Activated gamma-delta T cell (primary cell): ENCODE measurements around the gene KCNJ15.
"Not testable (repeated sequence)": the region's sequence is repeated elsewhere in the genome, so short reads cannot be mapped to it uniquely, and the experiment has no call there.

Source experiments
- DNase-seq: peaks from one replicate; lab custom pipeline; 2025; lab: John Stamatoyannopoulos, UW
- total RNA-seq, 2 donors: gene quantifications; one replicate each; lab custom pipeline; 2026; lab: John Stamatoyannopoulos, UW

Gene KCNJ15
- total RNA-seq, result 0.09 to 0.15 reads per million in 2 donors

DNA sequence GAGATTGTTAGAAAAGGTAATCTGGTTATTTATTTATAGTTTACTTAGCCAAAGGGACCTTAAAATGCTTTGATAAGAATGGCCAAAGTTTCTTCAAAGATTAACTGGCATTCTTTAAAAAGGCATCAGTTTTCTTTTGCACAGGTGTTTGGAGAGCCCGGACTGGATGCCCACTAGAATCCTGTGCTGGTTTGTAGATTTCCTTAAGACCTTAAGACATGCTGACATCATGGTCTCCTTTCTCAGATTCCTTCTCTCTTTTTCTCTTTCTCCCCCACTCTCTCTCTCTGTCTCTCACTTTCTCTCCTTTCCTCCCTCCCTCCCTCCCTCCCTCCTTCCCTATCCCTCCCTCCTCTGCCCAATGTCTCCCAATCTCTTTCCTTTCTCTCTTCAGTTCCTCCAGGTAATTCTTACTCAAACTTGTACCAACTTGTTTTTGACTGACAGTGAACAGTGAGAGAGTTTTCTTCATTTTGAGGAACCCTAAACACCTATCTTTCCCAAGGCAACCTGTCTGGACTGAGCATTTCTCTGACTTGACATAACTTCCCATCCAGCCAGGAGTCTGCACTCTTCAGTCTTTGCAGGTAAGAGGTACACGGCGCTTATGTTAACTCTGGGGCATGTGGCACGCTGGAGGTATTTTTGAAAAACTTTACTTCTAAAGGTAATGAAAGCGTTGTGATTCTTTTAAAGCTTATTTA lies at the start of gene KCNJ15:
Gene KCNJ15, plus strand, starts transcription at position 393 of the 704 bp plus-strand sequence. CDS start 42,271 bp downstream, outside the sequence.
- DNase-seq, result no peak

DNA sequence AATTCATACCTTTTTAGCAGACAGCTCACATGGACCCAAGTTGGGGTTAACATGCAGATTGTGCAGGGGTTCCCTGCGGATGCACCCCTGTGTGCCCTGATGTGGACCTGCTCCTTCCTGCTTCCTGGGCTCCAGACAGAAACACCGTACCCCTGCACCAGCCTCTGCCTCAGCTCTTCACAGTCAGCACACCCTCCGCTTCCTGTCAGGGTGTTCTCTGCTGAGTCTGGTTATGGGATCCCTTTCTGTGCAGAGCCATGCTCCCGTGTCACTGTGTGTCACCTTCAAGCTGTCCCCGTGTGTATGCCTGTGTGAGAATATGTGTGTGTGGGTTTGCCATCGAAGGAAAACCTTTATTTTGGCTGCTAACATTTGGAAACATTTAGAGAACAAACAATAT lies 48.7 kb upstream of the KCNJ15 start:
- DNase-seq, result no peak

- DNase-seq, result no peak
These were observed 45.5 kb upstream of the KCNJ15 start for GRCh38 chr21:38211321-38211720.

- no peak for DNase-seq
These were observed 44.1 kb upstream of the KCNJ15 start for GRCh38 chr21:38212706-38213105.

DNA sequence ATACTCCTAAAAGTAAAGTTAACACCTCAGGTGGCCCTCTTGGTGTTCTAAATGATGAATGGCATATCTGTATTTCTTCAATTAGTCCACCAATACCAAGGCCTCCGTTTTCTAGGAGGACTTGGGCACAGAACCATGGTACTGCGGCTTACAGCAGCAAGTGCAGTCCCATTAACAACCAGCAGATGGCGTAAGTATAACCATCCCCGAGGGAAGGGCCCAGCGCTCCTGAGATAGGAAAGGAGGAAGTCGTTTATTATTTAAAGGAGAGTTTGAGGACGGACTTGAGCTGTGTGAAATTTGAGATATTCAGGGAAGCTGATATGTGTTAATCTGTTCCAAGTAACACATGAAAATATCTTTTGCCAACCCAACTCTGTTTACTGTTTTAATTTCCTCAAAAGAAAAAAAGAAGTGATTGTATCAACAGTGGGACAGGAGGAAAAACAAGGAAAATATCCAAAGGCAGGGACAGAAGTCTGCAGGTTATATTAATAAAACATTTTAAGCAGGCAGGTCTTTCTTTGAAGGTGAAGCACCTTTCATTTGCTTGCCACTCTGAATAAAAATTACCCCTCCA lies 37.7 kb upstream of the KCNJ15 start:
- DNase-seq, result no peak

- DNase-seq, result no peak
These were observed 36.5 kb upstream of the KCNJ15 start for GRCh38 chr21:38220270-38220737.

DNA sequence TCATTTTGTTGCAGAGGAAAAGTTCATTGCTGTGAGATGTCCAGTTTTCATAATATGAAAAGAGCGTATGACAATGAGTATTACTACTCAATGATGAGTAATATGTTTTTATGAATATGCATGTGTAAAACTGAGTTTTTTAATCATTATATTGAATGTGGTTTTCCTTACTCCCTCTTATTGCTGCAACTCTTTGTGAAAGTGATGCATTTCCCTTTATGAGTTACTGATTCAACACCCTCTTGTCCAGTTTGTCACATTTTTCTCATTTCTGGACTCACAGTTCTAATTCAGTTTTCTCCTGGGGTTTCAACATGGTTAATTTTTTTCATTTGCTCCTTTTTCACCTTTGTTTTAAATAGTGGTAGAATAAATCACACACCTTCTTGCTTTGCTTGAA lies 35.2 kb upstream of the KCNJ15 start:
- no peak for DNase-seq

DNA sequence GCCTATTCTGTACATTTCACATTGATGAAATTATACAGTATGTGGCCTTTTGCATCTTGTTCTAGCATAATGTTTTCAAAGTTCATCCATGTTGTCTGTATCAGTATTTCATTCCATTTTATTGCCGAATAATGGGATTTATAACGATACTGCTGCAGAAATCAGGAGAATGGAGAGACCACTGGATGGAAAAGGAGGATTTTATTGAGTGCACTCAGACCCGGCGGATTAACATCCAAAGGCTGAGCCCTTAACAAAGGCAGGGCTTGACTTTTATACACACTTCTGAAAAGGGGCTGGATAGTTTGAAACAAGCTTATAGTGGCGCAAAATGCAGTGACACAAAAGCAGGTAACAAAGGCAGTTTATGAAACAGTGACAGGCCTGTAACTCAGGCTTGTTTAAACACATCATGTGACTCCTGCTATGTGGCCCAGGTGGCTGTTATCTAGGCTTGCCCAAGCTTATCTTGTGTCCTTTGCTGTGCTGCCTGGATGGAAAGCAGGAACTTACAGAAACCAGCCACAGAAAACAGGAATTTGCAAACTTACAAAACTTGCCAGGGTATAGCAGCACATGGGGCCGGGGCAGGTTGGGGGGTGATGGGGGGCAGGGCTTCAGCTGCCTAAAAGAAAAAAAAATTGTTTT lies 32.8 kb upstream of the KCNJ15 start:
- DNase-seq, result no peak

DNA sequence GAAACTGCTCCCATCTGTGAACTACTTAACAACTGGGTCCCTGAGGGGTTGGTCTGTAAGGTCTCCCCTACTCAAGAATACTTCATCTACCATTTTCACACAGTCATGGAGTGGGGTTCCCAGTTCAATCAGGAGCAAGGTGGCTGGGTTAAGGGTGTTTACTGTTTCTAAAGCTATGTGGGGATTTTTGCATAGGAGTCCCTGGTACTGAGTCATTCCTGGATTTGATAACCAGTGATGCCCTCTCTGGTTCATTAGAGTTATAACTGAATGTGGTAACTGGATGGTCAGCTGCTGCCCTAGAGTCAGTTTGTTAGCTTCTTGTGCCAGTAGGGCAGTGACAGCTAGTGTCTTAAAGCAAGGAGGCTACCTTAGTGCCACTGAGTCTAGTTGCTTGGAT lies 29.4 kb upstream of the KCNJ15 start:
- DNase-seq, result no peak

DNA sequence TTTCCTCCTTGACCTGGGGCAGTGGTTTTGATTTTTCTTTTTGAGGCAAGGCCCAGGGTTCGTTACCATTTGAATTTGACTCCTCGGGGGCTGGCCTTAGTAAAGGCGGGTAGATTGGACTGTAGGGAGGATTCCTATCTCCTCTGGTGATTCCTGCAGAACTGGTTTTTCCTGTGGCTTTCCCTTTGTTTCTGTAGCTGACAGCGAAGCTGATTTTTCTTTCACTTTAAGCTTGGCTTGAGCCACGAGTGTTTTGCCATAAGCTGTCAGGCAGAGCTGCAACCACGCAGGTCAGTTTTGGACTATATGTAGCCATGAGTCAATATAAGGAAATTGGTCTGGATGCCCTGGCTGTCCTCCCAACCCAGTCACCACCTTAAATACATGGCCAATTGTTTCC lies 28.7 kb upstream of the KCNJ15 start:
- no peak for DNase-seq

DNA sequence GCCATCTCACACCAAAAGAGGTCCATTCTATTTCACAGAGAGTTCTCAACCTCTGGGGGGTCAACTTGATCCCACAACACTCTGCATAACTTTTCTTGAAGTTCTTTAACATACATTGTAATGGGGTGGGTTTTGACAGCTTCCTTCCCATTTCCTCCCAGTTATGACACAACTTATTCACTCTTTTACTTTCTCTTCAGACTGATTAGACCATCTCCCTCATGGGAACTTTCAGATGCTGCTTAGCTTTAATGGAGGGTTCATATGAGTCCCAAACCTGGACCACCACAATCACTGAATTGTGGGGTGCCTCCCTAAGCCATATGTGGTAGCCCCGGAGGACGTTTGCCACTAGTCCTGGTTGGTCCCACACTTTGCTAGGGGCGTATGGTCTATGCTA lies 28.3 kb upstream of the KCNJ15 start:
- DNase-seq, result no peak

GRCh38 chr21:38229260-38229877 lies 27.4 kb upstream of the KCNJ15 start:
- DNase-seq, result no peak

GRCh38 chr21:38234395-38235142 lies 22.2 kb upstream of the KCNJ15 start:
- DNase-seq, result no peak

- not testable (repeated sequence) for DNase-seq
These were observed 21.5 kb upstream of the KCNJ15 start for GRCh38 chr21:38235251-38235650.

DNA sequence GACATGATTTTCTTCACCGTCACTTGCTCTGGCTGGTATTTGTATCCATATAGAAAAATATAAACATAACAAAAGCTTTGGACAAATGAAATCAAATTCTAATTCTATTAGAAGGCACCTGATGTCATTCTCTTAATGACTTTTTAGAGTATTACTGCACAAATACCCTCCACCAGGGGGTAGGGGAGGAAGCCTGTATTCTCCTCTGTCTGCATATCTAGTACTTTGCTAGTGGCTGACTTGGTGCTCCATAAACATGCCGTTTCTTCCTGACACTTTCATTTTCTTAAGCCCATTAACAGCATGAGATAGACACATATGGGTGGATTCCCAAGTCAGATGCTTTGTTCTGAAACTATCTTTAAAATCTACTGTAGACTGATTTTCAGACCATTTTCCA lies 20.6 kb upstream of the KCNJ15 start:
- DNase-seq, result no peak

- no peak for DNase-seq
These were observed 17.1 kb upstream of the KCNJ15 start for GRCh38 chr21:38239672-38240071.

GRCh38 chr21:38240129-38240528 lies 16.7 kb upstream of the KCNJ15 start:
- no peak for DNase-seq

GRCh38 chr21:38241029-38241740 lies 15.6 kb upstream of the KCNJ15 start:
- no peak for DNase-seq

DNA sequence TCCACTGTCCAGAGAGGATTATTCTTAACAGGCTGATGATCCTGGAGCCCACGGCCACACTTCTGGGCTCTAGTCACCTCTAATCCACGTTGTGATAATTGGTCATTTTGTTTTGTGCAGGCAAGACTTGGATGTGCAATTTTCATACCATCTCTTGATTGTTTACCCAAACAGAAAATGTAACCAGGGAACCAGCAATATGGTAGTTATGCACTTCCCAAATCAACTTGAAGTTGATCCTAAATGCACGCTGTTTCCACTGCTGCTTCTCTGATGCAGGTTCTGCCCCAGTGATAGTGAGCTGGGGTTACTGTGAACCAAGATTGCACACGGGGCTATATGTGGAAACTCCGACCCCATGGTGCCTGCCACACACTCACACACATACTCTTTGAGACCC lies 14.7 kb upstream of the KCNJ15 start:
- DNase-seq, result no peak

GRCh38 chr21:38243732-38244406 lies 12.9 kb upstream of the KCNJ15 start:
- no peak for DNase-seq

DNA sequence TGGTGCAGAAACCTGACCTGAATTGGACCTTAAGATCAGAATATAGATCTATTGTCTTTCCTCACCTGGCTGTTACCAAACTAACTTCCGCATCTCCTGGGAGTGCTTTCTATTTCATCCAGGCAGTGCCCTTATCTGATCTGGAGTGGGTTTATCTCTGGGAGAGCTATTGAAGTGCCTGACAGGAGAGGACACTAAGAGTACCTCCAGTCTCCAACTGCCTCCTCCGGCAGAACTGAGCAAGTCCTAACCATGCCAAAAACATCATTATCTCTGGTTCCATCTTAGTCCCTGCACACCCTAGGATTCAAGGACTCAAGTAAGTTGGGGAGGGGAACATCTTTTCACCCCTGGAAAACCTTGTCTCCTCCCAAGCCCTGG lies 12.4 kb upstream of the KCNJ15 start:
- DNase-seq, result no peak
